AG04449 (cell line): Measurements from ENCODE around the gene SDSL.

Experiments
- CTCF ChIA-PET: fragments of 350-600 bp; formaldehyde crosslinking; extraction: SDS; loops from one replicate; lab custom pipeline; 2021; ENCODE audit warnings: antibody characterized with exemption; lab: Yijun Ruan, JAX
- POLR2A ChIA-PET: fragments of 400-600, 350-600 bp; formaldehyde crosslinking; extraction: SDS; loops from one replicate; lab custom pipeline; 2020; ENCODE audit warnings: antibody characterized with exemption, inconsistent platforms; lab: Yijun Ruan, JAX
- DNase-seq: peaks from one replicate; pipeline ENCODE4 v3.0.0-alpha.2; 2010; ENCODE audit warnings: low read depth, low spot score
- H3K4me3 ChIP-seq: 2 replicates; pipeline ENCODE4 v1.5.1; 2011; ENCODE audit warnings: low read depth, mild to moderate bottlenecking, control low read depth, low read length
- TF ChIP-seq, protein P1 (sequence below): IDR thresholded peaks from one replicate; pipeline ENCODE4 v1.5.1; 2011; ENCODE audit warnings: mild to moderate bottlenecking, moderate library complexity, low read length, control low read depth, inconsistent platforms; ENCODE audit not compliant: insufficient read depth; ENCODE audit errors: missing control alignments

The SDSL gene, protein sequence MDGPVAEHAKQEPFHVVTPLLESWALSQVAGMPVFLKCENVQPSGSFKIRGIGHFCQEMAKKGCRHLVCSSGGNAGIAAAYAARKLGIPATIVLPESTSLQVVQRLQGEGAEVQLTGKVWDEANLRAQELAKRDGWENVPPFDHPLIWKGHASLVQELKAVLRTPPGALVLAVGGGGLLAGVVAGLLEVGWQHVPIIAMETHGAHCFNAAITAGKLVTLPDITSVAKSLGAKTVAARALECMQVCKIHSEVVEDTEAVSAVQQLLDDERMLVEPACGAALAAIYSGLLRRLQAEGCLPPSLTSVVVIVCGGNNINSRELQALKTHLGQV

DNA sequence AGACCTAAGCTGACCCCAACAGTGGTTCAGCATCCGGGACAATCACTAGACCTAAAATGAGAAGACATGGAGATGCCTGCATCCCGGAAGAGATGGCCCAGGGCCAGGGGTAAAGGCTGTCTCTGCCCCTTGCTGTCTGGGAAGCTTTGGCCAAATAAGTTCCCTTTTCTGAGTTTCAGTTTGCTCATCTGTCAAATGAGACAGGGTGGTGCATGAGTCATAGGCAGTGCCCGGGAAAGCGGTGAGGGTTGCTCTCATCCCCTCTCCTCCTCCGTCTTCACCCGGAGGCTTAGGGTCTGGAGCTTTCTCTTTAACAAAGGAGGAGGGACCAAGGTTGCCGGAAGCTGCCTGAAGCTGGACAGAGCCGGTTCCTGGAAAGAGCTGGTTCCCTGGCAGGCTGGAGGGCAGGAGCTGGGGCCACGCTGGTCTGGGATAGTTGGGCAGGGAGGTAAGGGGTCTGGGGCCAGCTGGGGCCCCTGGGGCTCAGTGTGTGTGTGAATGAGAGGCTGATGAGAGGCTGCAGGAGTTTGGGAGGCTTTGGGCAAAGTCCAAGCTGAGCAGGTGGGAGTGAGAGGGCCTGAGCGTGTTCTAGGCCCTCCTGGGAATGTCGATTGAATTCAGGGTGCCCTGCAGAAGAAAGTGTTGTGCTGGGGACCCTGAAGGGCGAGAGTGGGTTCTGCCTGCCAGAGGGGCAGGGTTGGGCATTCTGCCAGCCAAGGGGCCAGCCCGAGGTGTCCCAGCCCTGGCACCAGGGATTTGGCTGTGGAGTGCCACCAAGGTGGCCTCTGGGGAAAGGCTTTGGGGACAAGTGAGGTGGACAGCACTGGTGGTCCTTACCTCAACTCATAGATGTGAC, at the start of gene SDSL:
TSS of gene SDSL (plus strand) at position 351 of the 856 bp plus-strand sequence. CDS start 5,603 bp downstream, outside the sequence.
- TF ChIP-seq, protein P1, sequence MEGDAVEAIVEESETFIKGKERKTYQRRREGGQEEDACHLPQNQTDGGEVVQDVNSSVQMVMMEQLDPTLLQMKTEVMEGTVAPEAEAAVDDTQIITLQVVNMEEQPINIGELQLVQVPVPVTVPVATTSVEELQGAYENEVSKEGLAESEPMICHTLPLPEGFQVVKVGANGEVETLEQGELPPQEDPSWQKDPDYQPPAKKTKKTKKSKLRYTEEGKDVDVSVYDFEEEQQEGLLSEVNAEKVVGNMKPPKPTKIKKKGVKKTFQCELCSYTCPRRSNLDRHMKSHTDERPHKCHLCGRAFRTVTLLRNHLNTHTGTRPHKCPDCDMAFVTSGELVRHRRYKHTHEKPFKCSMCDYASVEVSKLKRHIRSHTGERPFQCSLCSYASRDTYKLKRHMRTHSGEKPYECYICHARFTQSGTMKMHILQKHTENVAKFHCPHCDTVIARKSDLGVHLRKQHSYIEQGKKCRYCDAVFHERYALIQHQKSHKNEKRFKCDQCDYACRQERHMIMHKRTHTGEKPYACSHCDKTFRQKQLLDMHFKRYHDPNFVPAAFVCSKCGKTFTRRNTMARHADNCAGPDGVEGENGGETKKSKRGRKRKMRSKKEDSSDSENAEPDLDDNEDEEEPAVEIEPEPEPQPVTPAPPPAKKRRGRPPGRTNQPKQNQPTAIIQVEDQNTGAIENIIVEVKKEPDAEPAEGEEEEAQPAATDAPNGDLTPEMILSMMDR, result no peak
- POLR2A ChIA-PET, result interaction anchor here (0.6 to 1.0 kb wide), 2 partner anchors 13 to 60 kb away, joined by 3 to 4 read pairs; no protein-coding TSS in a partner anchor
- DNase-seq, result peak; percentile 21
- CTCF ChIA-PET, result interaction anchor here (0.7 to 4.7 kb wide), 9 partner anchors 9 to 430 kb away, joined by 3 to 70 read pairs (median 3); no protein-coding TSS in a partner anchor
- H3K4me3 ChIP-seq, result peak within 1 kb of the TSS; percentile 75

DNA sequence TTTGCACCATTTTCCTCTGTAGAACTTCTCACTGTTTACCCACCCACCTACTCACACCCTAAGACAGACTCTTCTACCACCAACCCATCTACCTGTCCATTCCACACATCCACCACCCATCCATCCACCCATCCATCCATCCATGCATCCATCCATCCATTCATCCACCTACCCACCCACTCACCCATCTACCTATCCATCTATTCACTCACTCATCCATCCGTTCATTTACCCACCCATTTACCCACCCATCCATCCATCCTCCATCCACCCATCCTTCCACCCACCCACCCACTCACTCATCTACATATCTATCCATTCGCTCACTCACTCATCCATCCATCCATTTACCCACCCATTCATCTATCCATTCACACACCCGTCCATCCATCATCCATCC, 48.7 kb upstream of the SDSL start:
- H3K4me3 ChIP-seq, result no peak overlapping the region
- ChIA-PET POLR2A (no interaction called here), CTCF (no interaction called here)
- TF ChIP-seq, protein P1, result no peak
- DNase-seq, result no peak

DNA sequence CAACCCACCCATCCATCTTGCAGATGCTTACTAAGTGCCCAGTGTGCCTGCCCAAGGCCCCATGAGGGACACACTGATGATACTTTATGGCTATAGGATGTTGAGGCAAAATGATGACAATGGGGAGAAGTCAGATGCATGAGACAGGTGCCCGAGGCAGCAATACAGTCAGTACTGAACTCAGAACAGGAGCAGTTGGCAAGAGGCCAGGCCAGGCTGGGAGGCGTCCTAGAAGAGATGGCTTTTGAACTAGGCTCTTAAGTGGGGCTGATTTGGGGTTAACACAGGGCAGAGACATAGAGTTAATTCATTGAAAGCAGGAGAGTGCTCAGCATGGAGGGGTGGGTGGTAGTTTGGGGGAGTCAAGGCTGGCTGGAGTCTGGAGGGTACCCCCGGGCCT, 48.2 kb upstream of the SDSL start:
- TF ChIP-seq, protein P1, result no peak
- ChIA-PET POLR2A (no interaction called here), CTCF (no interaction called here)
- H3K4me3 ChIP-seq, result no peak overlapping the region
- DNase-seq, result no peak

DNA sequence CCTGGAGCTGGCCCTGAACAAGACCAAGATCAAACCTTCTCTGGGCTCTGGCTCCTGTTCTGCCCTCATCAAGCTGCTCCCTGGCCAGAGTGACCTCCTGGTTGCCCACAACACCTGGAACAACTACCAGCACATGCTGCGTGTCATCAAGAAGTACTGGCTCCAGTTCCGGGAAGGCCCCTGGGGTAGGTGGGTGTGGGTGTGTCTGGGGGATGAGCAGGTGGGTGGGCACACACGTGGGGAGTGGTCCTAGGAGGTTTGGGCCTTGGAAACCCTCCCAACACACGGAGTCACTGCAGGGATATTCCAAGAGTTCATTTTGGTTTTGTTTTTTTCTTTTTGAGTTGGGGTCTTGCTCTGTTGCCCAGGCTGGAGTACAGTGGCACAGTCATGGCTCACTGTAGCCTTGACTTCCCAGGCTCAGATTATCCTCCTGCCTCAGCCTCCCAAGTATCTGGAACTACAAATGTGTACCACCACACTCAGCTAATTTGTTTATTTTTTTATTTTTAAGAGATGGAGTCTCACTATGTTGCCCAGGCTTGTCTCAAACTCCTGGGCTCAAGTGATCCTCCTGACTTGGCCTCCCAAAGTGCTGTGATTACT, 47.3 kb upstream of the SDSL start:
- TF ChIP-seq, protein P1, result no peak
- POLR2A ChIA-PET, result no interaction called here
- CTCF ChIA-PET, result no interaction called here

DNA sequence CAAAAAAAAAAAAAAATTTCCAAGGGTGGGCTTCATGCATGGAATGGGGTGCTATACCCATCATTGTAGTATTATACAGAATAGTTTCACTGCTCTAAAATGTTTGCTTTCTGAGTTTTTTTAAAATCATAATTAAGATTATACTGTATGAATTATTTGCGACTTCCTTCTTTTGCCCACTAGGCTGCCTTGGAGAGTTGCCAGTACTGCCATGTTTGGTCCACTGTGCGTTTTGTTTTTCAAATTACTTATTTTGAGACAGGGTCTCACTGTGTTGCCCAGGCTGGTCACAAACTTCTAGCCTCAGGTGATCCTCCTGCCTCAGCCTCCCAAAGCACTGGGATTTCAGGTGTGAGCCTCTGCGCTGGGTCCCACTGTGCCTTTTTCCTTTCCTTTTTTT, 43.9 kb upstream of the SDSL start:
- ChIA-PET CTCF (no interaction called here), POLR2A (no interaction called here)
- TF ChIP-seq, protein P1, result no peak
- no peak overlapping the region for H3K4me3 ChIP-seq
- no peak for DNase-seq

More for the DNA sequence above, 47.3 kb upstream of the SDSL start:
- no peak overlapping the region for H3K4me3 ChIP-seq
- DNase-seq, result no peak
